LHCN-M2 (cell line): Measurements from ENCODE around the gene OAS2. TPM values are rescaled to one million over a fixed set of nuclear protein-coding genes. Genes with fewer than 3 reads are reported as not detected.

Source experiments
- DNase-seq: peaks from one replicate; pipeline ENCODE4 v3.0.0-alpha.2; 2012; ENCODE audit warnings: low read depth
- total RNA-seq: library from RNA; depleted of rRNA; stranded (reverse); fragments of >200 nt; gene quantifications from 2 replicates; pipeline ENCODE4 v1.2.3, GENCODE V29; 2014; rRNA removed

OAS2 gene
- total RNA-seq, 1 experiment from 2014 or later: 9.9 TPM

DNA sequence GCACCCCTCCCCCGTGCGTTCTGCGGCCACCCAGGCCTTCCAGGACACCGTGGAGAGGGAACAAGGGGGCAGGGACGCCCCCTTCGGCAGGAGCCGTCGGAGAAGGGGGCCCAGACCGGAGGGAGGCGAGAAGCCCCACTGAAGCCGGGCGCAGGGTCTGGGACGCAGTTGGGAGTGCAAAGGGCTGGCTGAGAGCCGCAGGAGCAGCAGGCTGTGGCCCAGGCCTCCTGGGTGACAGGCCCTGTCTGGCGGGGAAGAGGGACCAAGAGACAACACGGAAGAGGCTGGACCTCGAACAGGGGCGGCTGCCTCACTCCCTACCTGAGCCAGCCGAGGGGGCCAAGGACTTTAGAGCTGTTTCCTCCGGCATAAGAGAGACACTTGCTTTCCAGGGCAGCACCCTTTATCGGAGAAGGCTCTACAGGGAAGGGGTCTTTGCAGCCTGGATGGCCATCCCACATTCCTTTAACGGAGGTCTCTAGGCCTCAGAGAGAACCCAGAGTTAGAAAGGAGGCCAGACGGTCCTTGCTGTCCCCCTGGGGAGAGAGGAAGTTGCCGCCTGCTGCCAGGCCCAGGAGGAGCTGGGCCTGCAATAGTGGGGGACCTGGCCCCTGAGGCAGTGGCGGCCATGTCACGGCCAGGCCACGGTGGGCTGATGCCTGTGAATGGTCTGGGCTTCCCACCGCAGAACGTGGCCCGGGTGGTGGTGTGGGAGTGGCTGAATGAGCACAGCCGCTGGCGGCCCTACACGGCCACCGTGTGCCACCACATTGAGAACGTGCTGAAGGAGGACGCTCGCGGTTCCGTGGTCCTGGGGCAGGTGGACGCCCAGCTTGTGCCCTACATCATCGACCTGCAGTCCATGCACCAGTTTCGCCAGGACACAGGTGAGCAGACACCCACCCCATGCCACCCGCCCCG is 79.5 kb downstream of the OAS2 start:
- no peak for DNase-seq

DNA sequence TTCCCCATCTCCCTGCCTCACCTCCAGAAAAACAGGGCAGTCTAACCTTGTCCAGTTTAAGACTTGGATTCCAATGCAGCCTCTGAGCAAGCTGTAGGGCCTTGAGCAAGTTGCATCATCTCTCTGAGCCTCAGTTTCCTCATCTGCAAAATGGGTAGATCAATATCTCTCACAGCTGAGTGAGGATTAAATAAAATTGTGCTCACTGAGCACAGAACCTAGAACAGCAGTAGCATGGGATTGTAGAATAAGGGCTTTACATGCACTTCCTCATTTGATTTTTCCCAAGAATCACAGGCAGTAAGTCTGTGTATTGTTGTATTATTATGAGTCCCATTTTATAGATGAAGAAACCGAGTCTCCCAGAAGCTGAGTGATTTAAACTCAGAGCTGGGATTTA is 80.2 kb downstream of the OAS2 start:
- no peak for DNase-seq

DNA sequence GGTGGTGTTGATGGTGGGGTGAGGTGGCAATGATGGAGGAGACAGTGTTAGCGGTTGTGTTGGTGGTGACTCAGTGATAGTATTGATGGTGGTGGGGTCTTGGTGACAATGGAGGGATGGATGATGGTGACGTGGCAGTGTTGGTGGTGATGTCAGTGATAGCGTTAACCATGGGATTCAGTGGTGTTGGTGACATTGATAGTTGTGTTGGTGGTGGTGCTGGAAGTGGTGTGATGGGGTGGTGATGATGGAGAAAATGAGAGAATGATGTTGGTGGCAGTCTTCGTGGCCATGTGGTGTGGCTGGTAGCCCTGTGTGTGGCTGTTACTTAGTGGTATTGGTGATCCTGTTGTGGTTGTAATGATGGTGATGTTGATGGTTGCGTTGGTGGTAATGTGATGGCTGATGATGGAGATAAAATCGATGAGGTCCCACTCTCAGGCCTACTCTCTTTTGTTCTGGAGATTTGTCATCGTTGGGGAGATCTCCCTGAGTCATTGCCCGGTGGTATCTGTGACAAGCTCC is 80.8 kb downstream of the OAS2 start:
- no peak for DNase-seq

DNA sequence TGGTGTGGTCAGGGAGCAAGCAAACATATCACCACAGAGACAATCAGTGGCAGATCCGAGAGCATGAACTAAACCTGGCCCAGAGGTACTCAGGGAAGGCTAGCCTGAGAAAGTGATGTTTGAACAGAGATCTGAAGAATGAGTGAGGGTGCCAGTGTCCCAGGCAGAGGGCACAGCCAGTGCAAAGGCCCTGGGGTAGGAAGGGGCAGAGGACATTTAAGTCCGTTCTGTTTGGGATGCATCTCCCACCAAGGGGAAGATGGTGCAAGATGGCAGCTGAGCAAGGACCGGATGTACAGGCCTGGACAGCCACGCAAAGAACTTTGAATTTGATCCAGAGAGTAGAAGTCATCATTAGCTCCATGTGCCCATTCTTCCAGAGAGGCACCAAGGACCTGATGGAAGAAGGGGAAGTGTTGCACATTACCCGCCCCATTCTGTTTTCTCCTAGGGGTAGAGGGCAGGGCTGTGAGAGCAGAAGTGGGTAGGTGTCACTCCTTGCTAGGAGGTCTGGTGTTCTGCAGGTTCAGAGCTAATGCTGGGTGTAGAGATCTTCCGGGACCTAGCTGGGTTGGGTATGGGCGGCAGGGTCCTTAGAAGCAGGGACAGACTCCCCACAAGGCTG is 82.1 kb downstream of the OAS2 start:
- DNase-seq: no peak

DNA sequence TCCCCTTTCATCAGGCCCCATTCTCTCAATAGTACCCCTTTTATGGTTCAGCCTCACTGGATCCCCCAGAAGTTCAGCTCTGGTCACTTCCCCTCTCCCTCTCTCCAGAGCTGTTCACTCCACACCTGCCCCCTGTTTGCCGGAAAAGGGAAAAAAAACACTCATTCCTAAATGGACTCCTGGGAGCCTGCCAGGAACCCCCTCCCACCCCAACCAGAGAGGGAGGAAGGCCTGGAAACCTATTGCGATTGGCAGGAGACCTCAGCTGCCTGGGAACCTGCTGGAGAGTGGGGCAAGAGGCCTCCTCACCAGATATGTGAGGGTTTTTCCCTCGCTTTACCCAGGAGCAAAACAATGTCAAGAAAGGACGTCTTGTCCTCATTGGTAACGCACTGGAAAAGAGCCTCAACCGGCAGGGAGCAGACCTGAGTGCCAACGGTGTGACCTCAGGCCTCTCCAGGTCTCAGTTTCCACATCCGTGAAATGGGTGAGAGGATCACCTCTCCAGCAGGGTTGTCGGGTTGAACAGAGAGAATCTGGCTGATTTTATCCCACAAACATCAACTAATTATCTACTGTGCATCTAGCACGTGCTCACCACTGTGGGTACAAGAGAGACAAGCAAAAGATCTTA is 82.9 kb downstream of the OAS2 start:
- no peak for DNase-seq

Other genes starting within 250 kb of the OAS2 start
- gene RPH3A, start 186.8 kb upstream of the OAS2 start, total RNA-seq: not detected in 2 replicates
- gene OAS1, start 71.6 kb upstream of the OAS2 start, total RNA-seq: 1.0 and 8.4 TPM in 2 replicates
- 9.8 and 13.8 TPM in 2 replicates for gene OAS3, start 40.0 kb upstream of the OAS2 start, total RNA-seq
- 0.11 TPM in 1 of 2 replicates, not detected in the other for gene DTX1, start 78.2 kb downstream of the OAS2 start, total RNA-seq
- not detected in 2 replicates for gene RASAL1, start 157.2 kb downstream of the OAS2 start, total RNA-seq
- not detected in 2 replicates for gene CFAP73, start 171.2 kb downstream of the OAS2 start, total RNA-seq
- gene DDX54, start 207.0 kb downstream of the OAS2 start, total RNA-seq: 58.7 and 74.3 TPM in 2 replicates
- gene RITA1, start 207.2 kb downstream of the OAS2 start, total RNA-seq: 34.2 and 38.0 TPM in 2 replicates
- gene TPCN1, start 242.9 kb downstream of the OAS2 start, total RNA-seq: 17.8 and 21.4 TPM in 2 replicates